HepG2 (cell line): ENCODE measurements around the gene AUP1. TPM values are rescaled to one million over a fixed set of nuclear protein-coding genes. Genes with fewer than 3 reads are reported as not detected.

Experiments used
- CHD4 ChIP-seq: fragments of 200-600 bp; sonication (generic); IDR thresholded peaks from 2 replicates; pipeline ENCODE4 v1.7.0; 2017; ENCODE audit warnings: mild to moderate bottlenecking, low read length, borderline replicate concordance
- CREB1 ChIP-seq, 2 experiments: fragments of 450-650 bp in 1 of 2; IDR thresholded peaks; 2 replicates each; pipeline ENCODE4 v1.6.1; 2016 to 2017; ENCODE audit warnings: control low read depth in 1 of 2, mild to moderate bottlenecking in 1 of 2, missing compliant biosample characterization in 1 of 2, missing genetic modification characterization in 1 of 2
- DNMT1 ChIP-seq: sonication (generic); formaldehyde crosslinking; IDR thresholded peaks from 2 replicates; pipeline ENCODE4 v1.5.1; 2020; ENCODE audit warnings: mild to moderate bottlenecking, missing genetic modification reagents
- FOSL2 ChIP-seq: sonication (generic); formaldehyde crosslinking; IDR thresholded peaks from 2 replicates; pipeline ENCODE4 v1.4.0; 2020; ENCODE audit warnings: missing genetic modification reagents
- FOXM1 ChIP-seq: sonication (generic); formaldehyde crosslinking; IDR thresholded peaks from 2 replicates; pipeline ENCODE4 v1.5.0; 2020; ENCODE audit warnings: missing genetic modification reagents
- HHEX ChIP-seq: IDR thresholded peaks from 2 replicates; pipeline ENCODE4 v1.6.1; 2016; ENCODE audit warnings: control low read depth
- HNF4A ChIP-seq: sonication (generic); formaldehyde crosslinking; IDR thresholded peaks from 2 replicates; pipeline ENCODE4 v1.4.0; 2020; ENCODE audit warnings: missing genetic modification reagents
- HOXA7 ChIP-seq: sonication (generic); formaldehyde crosslinking; IDR thresholded peaks from 2 replicates; pipeline ENCODE4 v1.8.1; 2022; ENCODE audit warnings: mild to moderate bottlenecking, missing genetic modification reagents, moderate library complexity
- KAT2B ChIP-seq: fragments of 150-350 bp; IDR thresholded peaks from 2 replicates; pipeline ENCODE4 v1.6.1; 2014; ENCODE audit warnings: low read depth, low read length, borderline replicate concordance
- PHF21A ChIP-seq: sonication (generic); formaldehyde crosslinking; IDR thresholded peaks from 2 replicates; pipeline ENCODE4 v1.5.0; 2020; ENCODE audit warnings: mild to moderate bottlenecking, missing genetic modification reagents
- RBFOX2 ChIP-seq: fragments of 200-400 bp; formaldehyde crosslinking; IDR thresholded peaks from 2 replicates; pipeline ENCODE4 v1.6.1; 2017; ENCODE audit warnings: low read depth, mild to moderate bottlenecking, low read length
- RFX3 ChIP-seq: IDR thresholded peaks from 2 replicates; pipeline ENCODE4 v1.6.1; 2016; ENCODE audit warnings: missing biosample characterization, missing genetic modification reagents
- RNF2 ChIP-seq: fragments of 450-650 bp; conservative IDR thresholded peaks from 2 replicates; pipeline ENCODE4 v1.6.1; 2016; ENCODE audit warnings: low read depth
- SALL1 ChIP-seq: sonication (generic); formaldehyde crosslinking; IDR thresholded peaks from 2 replicates; pipeline ENCODE4 v1.8.0; 2022; ENCODE audit warnings: mild to moderate bottlenecking, missing genetic modification reagents
- SIN3B ChIP-seq: fragments of 150-350 bp; IDR thresholded peaks from 2 replicates; pipeline ENCODE4 v1.6.1; 2014; ENCODE audit warnings: low read length
- ZEB1 ChIP-seq: IDR thresholded peaks from 2 replicates; pipeline ENCODE4 v1.6.1; 2012; ENCODE audit warnings: mild to moderate bottlenecking, low read depth, inconsistent platforms; ENCODE audit not compliant: insufficient replicate concordance
- ZNF260 ChIP-seq: sonication (generic); formaldehyde crosslinking; IDR thresholded peaks from 2 replicates; pipeline ENCODE4 v1.4.0; 2020; ENCODE audit warnings: missing genetic modification reagents, low read depth, mild to moderate bottlenecking, borderline replicate concordance
- ZNF629 ChIP-seq: sonication (generic); formaldehyde crosslinking; conservative IDR thresholded peaks from 2 replicates; pipeline ENCODE4 v1.5.0; 2020; ENCODE audit warnings: missing genetic modification reagents
- polyA plus RNA-seq, 8 experiments: library from polyadenylated mRNA; depleted of rRNA in 3 of 8; stranded (reverse) in 7 of 8; unstranded in 1 of 8; fragments of >200 nt; fragmentation: Illumina TruSeq in 4 of 8; extraction: Trizol in 4 of 8; gene quantifications; 2 replicates each; pipeline versions ENCODE4 v1.2.1 to v1.2.3, GENCODE V29; 2011 to 2016; ENCODE audit warnings: low read depth in 4 of 8, missing spikeins in 1 of 8, mixed read lengths in 1 of 8; ENCODE audit not compliant: insufficient read depth in 1 of 8
- total RNA-seq, 5 experiments: library from RNA; depleted of rRNA; stranded (reverse); fragments of >200 nt; fragmentation: Illumina TruSeq; extraction: Trizol; gene quantifications; 2 replicates each; pipeline ENCODE4 v1.2.3, GENCODE V29; 2016; ENCODE audit warnings: low read depth in 1 of 5
- TF ChIP-seq, protein P1 (sequence below): sonication (generic); formaldehyde crosslinking; IDR thresholded peaks from 2 replicates; pipeline ENCODE4 v1.5.0; 2020; ENCODE audit warnings: missing genetic modification reagents
- TF ChIP-seq, protein P2 (sequence below): sonication (generic); formaldehyde crosslinking; IDR thresholded peaks from 2 replicates; pipeline ENCODE4 v1.4.0; 2020; ENCODE audit warnings: missing genetic modification reagents
- TF ChIP-seq, protein P3 (sequence below): sonication (generic); formaldehyde crosslinking; IDR thresholded peaks from 2 replicates; pipeline ENCODE4 v1.5.0; 2020; ENCODE audit warnings: missing genetic modification reagents
- TF ChIP-seq, protein P4 (sequence below): sonication (generic); formaldehyde crosslinking; IDR thresholded peaks from 2 replicates; pipeline ENCODE4 v1.5.0; 2020; ENCODE audit warnings: missing genetic modification reagents
- TF ChIP-seq, protein P5 (sequence below): sonication (generic); formaldehyde crosslinking; IDR thresholded peaks from 2 replicates; pipeline ENCODE4 v1.8.1; 2022; ENCODE audit warnings: mild to moderate bottlenecking, missing genetic modification reagents

The AUP1 gene
- total and polyA plus RNA-seq, 2 of the 13 experiments (the other 11 are each of a cell fraction or from before 2014, with no cell fraction given): 174 to 267 TPM

- TF ChIP-seq, protein P1, sequence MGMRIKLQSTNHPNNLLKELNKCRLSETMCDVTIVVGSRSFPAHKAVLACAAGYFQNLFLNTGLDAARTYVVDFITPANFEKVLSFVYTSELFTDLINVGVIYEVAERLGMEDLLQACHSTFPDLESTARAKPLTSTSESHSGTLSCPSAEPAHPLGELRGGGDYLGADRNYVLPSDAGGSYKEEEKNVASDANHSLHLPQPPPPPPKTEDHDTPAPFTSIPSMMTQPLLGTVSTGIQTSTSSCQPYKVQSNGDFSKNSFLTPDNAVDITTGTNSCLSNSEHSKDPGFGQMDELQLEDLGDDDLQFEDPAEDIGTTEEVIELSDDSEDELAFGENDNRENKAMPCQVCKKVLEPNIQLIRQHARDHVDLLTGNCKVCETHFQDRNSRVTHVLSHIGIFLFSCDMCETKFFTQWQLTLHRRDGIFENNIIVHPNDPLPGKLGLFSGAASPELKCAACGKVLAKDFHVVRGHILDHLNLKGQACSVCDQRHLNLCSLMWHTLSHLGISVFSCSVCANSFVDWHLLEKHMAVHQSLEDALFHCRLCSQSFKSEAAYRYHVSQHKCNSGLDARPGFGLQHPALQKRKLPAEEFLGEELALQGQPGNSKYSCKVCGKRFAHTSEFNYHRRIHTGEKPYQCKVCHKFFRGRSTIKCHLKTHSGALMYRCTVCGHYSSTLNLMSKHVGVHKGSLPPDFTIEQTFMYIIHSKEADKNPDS (CRISPR knock-in tag): no peak
- no peak for TF ChIP-seq CHD4
- TF ChIP-seq KAT2B: no peak
- TF ChIP-seq, protein P2, sequence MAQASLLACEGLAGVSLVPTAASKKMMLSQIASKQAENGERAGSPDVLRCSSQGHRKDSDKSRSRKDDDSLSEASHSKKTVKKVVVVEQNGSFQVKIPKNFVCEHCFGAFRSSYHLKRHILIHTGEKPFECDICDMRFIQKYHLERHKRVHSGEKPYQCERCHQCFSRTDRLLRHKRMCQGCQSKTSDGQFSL: 0 out of 2 replicates have a peak, but pooled peaks have one; percentile 34
- no peak for TF ChIP-seq ZNF260 (CRISPR knock-in tag)
- peak; percentile 88 for TF ChIP-seq PHF21A (CRISPR knock-in tag)
- peak; percentile 77; the same call in 1 of the 2 replicates for TF ChIP-seq SIN3B
- no peak for TF ChIP-seq RFX3
- TF ChIP-seq, protein P3, sequence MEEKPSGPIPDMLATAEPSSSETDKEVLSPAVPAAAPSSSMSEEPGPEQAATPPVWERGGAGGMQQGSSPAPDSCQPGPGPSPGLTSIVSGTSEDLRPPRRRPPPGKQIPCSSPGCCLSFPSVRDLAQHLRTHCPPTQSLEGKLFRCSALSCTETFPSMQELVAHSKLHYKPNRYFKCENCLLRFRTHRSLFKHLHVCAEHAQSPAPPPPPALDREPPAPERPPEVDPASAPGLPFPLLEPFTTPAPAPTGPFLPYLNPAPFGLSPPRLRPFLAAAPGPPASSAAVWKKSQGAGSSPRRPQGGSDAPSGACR: peak; percentile 77; the same call in 1 of the 2 replicates
- TF ChIP-seq, protein P4, sequence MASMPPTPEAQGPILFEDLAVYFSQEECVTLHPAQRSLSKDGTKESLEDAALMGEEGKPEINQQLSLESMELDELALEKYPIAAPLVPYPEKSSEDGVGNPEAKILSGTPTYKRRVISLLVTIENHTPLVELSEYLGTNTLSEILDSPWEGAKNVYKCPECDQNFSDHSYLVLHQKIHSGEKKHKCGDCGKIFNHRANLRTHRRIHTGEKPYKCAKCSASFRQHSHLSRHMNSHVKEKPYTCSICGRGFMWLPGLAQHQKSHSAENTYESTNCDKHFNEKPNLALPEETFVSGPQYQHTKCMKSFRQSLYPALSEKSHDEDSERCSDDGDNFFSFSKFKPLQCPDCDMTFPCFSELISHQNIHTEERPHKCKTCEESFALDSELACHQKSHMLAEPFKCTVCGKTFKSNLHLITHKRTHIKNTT (CRISPR knock-in tag): peak; percentile 88; the same call in 1 of the 2 replicates
- no peak; the same call in 1 of the 2 replicates for TF ChIP-seq FOSL2
- peak; percentile 85 for TF ChIP-seq SALL1 (CRISPR knock-in tag)
- TF ChIP-seq, protein P5, sequence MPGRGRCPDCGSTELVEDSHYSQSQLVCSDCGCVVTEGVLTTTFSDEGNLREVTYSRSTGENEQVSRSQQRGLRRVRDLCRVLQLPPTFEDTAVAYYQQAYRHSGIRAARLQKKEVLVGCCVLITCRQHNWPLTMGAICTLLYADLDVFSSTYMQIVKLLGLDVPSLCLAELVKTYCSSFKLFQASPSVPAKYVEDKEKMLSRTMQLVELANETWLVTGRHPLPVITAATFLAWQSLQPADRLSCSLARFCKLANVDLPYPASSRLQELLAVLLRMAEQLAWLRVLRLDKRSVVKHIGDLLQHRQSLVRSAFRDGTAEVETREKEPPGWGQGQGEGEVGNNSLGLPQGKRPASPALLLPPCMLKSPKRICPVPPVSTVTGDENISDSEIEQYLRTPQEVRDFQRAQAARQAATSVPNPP (CRISPR knock-in tag): peak; percentile 21; the same call in 1 of the 2 replicates
- TF ChIP-seq DNMT1 (CRISPR knock-in tag): peak; percentile 91; the same call in 1 of the 2 replicates
- peak; percentile 99 for TF ChIP-seq RBFOX2
- TF ChIP-seq HOXA7 (CRISPR knock-in tag): no peak
- peak; percentile 65 for TF ChIP-seq CREB1 (IDR thresholded peaks at IDR 0.05)
- peak; percentile 93 for TF ChIP-seq CREB1 (CRISPR knock-in tag; IDR thresholded peaks at IDR 0.05)
- no peak for TF ChIP-seq ZEB1
- peak; percentile 44; the same call in 1 of the 2 replicates for TF ChIP-seq HHEX (CRISPR knock-in tag)
- TF ChIP-seq FOXM1 (CRISPR knock-in tag): no peak
- no peak for TF ChIP-seq HNF4A (CRISPR knock-in tag)
- 0 out of 2 replicates have a peak, but pooled peaks have one; percentile 25 for TF ChIP-seq ZNF629 (CRISPR knock-in tag)
- no peak; the same call in 1 of the 2 replicates for TF ChIP-seq RNF2
Measured at GRCh38 chr2:74529357-74530238, at the start of gene AUP1, which contains the start of gene HTRA2 (continued).
